Stimulated activated effector memory CD8-positive, alpha-beta T cell treated with anti-CD3 and anti-CD28 coated beads, Interleukin-12 subunit alpha, Interleukin-12 subunit beta, amount 100 ng/mL, for 72 hours (primary cell): ENCODE results near the gene MPDZ.

Experiments
- ATAC-seq: fragments of 150-1000 bp; cut with Tn5 transposase; 2 replicates; pipeline ENCODE4 v1.10.0; 2021
- DNase-seq, 2 donors: peaks; one replicate each; pipeline ENCODE4 v3.0.0; 2021 to 2022; ENCODE audit warnings: low spot score in 2 of 2
- H3K27ac Mint-ChIP-seq: one replicate; pipeline ENCODE4 v1.8.0; 2022; ENCODE audit warnings: mild to moderate bottlenecking, mixed read lengths
- H3K36me3 Mint-ChIP-seq: one replicate; pipeline ENCODE4 v1.8.0; 2022; ENCODE audit warnings: mild to moderate bottlenecking, mixed read lengths
- H3K4me1 Mint-ChIP-seq: one replicate; pipeline ENCODE4 v1.8.0; 2022; ENCODE audit warnings: mixed read lengths
- H3K4me3 Mint-ChIP-seq: one replicate; pipeline ENCODE4 v1.8.0; 2022; ENCODE audit warnings: mild to moderate bottlenecking, mixed read lengths
- H3K9me3 Mint-ChIP-seq: one replicate; pipeline ENCODE4 v1.8.0; 2022; ENCODE audit warnings: mixed read lengths

Gene MPDZ

DNA sequence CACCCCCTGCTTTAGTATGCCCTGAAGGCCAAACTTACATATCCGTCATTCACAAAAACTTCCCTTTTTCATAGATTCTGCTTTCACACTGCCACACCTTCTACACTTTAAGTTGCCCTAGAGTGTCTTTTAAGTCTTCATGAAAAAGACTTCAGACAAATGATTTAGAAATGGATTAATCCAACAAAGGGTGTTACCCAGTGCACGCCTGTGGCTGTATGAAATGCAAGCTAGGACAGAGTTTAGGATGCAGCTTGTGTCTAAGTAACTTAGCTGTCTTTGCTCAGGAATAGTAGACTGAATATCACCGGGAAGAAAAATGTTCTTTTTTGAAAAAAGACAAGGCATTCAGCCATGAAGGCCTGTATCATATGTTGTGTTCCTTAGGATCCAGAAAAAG is 210.0 kb downstream of the MPDZ start:
- DNase-seq (no peak), ATAC-seq (no peak)
- Mint-ChIP-seq H3K36me3 (no peaks in the 10 kb centered on the region), H3K27ac (no peak overlapping the region), H3K4me1 (no peaks in the 10 kb centered on the region), H3K4me3 (no peak overlapping the region), H3K9me3 (peaks cover 14% of the 10 kb centered on the region)

DNA sequence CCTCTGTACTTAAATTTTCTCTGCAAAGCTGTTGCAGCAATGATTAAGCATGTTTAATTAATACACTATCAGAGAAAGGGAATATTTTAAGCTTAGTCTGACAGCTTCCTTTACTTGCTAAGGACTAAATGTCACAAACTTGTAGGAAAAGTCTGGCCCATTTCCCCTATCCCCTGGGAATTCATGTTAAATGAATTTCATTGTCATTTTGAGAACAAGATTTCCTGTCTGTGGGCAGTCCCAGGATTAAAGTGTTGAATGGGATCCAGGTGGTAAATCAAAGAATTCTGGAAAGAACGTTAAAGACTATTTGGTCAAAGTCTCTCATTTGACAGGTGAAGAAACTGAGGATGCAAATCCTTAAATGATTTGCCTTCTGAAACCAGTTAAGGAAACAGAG is 214.8 kb downstream of the MPDZ start:
- H3K36me3 Mint-ChIP-seq, result no peaks in the 10 kb centered on the region
- no peak for ATAC-seq

DNA sequence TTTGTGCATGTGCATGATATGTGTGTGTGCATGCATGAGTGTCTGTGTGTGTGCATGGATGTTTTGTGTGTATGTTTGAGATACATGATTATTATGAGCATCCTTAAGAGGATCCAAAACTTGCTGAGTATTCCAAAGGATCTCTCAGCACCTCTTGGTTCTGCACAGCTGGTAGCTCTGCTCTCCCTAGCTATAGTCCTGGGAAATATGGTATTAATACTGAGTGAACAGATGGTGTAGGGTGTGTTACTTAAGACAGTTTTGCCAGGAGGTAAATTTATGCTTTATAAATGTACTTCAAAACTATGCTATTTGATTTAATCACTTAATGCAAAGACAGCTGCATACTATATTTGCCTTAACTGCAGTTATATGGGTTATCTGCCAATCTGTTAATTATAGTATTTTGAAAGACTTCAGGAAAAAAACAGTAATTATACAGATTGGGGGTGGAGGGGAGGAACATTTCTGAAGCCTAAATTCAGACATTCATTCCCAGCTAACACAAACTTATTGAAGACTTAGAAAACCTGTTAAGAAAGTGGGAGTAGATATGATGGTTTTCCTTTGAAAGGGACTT is 215.5 kb downstream of the MPDZ start:
- ATAC-seq (no peak), DNase-seq (no peak)
- no peaks in the 10 kb centered on the region for H3K4me1 Mint-ChIP-seq
- H3K9me3 Mint-ChIP-seq, result peaks cover 23% of the 10 kb centered on the region
- no peak overlapping the region for H3K4me3 Mint-ChIP-seq
- H3K36me3 Mint-ChIP-seq, result no peaks in the 10 kb centered on the region
- no peak overlapping the region for H3K27ac Mint-ChIP-seq

More for the DNA sequence above, 214.8 kb downstream of the MPDZ start:
- Mint-ChIP-seq H3K4me1 (no peaks in the 10 kb centered on the region), H3K9me3 (peaks cover 23% of the 10 kb centered on the region), H3K4me3 (no peak overlapping the region), H3K27ac (no peak overlapping the region)
- no peak for DNase-seq

DNA sequence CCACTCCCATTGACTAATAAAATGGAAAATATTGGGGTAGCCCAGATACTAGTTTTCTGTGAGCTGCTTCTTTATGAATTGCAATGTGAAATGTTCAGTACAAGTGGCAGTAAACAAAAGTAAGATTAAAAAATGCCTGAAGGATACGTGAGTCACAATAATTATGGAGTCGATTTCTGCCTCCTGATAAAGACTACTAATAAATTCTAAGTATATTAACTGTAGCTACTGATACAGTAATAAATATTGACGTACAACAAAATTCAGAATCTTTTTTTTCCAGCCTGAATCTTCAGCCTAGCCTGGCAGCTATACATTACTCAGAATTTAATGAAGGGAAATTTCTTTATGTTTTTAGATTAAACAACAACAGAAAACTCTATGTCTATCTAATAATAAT is 218.1 kb downstream of the MPDZ start:
- H3K9me3 Mint-ChIP-seq, result peaks cover 24% of the 10 kb centered on the region
- H3K27ac Mint-ChIP-seq, result no peak overlapping the region
- DNase-seq, result no peak
- H3K4me3 Mint-ChIP-seq, result no peak overlapping the region
- H3K4me1 Mint-ChIP-seq, result no peaks in the 10 kb centered on the region
- no peaks in the 10 kb centered on the region for H3K36me3 Mint-ChIP-seq
- no peak for ATAC-seq
